ENCODE data around the gene DLGAP1.
"Not testable (repeated sequence)": the region's sequence is repeated elsewhere in the genome, so short reads cannot be mapped to it uniquely, and the experiment has no call there.

DLGAP1 gene

GRCh38 chr18:3581890-3582289 is 873.2 kb downstream of the DLGAP1 start:
- no peak for TF ChIP-seq CTCF (conservative IDR thresholded peaks at IDR 0.05; ENCODE audit: control insufficient read depth, insufficient read depth, low read depth, low read length)
- H3K4me3 ChIP-seq (ENCODE audit: control insufficient read depth, low read depth, low read length), result no peak overlapping the region
- DNase-seq (ENCODE audit: low read depth), result no peak

- H3K4me3 ChIP-seq (ENCODE audit: control insufficient read depth, low read depth, low read length); DNase-seq (ENCODE audit: low read depth): not testable (repeated sequence)
Measured at GRCh38 chr18:3580523-3581025, 874.5 kb downstream of the DLGAP1 start.

DNA sequence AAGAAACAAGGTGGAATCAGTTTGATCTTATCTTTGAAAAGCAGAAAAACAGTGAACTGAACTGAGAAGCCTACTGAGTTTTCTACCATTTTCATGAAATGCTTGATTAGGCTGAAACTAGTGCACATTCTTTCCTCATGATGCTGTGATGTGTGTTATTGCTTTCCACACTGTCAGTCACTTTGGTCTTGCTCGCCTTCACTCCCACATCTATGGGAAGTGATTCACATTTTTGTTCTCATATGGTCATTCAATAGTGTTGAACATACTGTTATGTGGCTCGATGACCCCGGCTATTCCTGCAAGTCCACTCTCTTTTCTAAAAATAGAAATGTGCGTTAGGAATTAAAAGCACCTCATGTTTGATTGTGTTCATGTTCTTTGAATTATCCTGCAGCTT is 875.4 kb downstream of the DLGAP1 start:
- peak; percentile 98 for DNase-seq (ENCODE audit: low read depth)
- no peak overlapping the region for H3K4me3 ChIP-seq (ENCODE audit: control insufficient read depth, low read depth, low read length)

GRCh38 chr18:3578621-3579020 is 876.5 kb downstream of the DLGAP1 start:
- peak; percentile 69 for DNase-seq (ENCODE audit: low read depth)
- TF ChIP-seq CTCF (conservative IDR thresholded peaks at IDR 0.05; ENCODE audit: control insufficient read depth, insufficient read depth, low read depth, low read length), result no peak
- no peak overlapping the region for H3K4me3 ChIP-seq (ENCODE audit: control insufficient read depth, low read depth, low read length)

More for the DNA sequence above, 875.4 kb downstream of the DLGAP1 start:
- no peak for TF ChIP-seq CTCF (conservative IDR thresholded peaks at IDR 0.05; ENCODE audit: control insufficient read depth, insufficient read depth, low read depth, low read length)

DNA sequence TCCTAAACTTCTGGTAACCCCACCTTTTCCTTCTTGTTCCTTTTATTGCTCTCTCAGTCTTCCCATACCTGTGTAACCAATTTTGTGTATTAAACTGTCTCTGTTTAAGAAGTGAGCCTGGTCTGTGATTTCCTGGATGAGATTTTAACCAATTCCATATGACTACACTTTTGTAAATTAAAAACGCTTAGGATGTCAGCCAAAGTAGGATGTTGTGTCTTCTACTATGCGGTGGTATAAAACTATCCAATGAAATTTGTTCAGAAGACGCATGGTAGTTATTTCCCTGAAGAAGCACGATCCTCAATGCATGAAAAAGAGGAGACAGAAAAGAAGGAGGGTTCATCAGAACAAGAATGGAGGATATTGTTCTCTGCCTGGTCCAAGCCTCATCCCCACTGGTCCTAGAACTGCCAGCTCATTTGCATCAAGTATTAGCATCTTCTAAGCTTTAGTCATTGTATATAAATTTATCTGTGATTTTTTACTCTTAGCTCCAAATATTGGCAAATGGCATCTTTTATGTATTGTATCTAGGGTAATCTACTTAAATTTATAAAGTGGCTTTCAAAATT is 877.7 kb downstream of the DLGAP1 start:
- TF ChIP-seq CTCF (conservative IDR thresholded peaks at IDR 0.05; ENCODE audit: control insufficient read depth, insufficient read depth, low read depth, low read length), result no peak
- H3K4me3 ChIP-seq (ENCODE audit: control insufficient read depth, low read depth, low read length), result no peak overlapping the region
- peak; percentile 40 for DNase-seq (ENCODE audit: low read depth)

DNA sequence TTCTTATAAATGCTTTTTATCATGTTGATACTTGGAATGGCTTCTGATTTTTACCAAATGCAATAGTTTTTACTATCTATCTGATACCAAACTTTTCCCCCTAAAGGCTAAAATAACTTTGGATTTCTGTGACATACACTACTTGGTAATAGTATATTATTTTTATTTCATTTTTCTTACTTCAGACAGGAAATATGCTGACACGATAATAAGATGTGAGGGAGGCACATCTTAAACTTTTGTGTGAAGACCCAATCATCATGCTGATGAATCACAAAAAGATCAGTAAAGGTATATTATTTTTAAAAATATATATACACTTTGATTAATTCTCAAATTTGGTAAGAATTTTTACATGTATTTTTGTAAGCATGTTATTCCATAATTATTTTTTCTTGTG is 882.3 kb downstream of the DLGAP1 start:
- no peak for TF ChIP-seq CTCF (conservative IDR thresholded peaks at IDR 0.05; ENCODE audit: control insufficient read depth, insufficient read depth, low read depth, low read length)
- DNase-seq (ENCODE audit: low read depth), result no peak

GRCh38 chr18:3566851-3567250 is 888.3 kb downstream of the DLGAP1 start:
- no peak for DNase-seq (ENCODE audit: low read depth)

More for the DNA sequence above, 882.3 kb downstream of the DLGAP1 start:
- no peak overlapping the region for H3K4me3 ChIP-seq (ENCODE audit: control insufficient read depth, low read depth, low read length)

More at GRCh38 chr18:3566851-3567250, 888.3 kb downstream of the DLGAP1 start:
- no peak for TF ChIP-seq CTCF (conservative IDR thresholded peaks at IDR 0.05; ENCODE audit: control insufficient read depth, insufficient read depth, low read depth, low read length)
- no peak overlapping the region for H3K4me3 ChIP-seq (ENCODE audit: control insufficient read depth, low read depth, low read length)
